H1 (cell line): ENCODE results near the gene MED29. TPM values are rescaled to one million over a fixed set of nuclear protein-coding genes. Genes with fewer than 3 reads are reported as not detected.

ENCODE experiments used
- CTCF ChIA-PET: fragments of 300-600 bp; sonication (Branson Sonifier 250); formaldehyde crosslinking; loops from one replicate; lab custom pipeline; 2021; ENCODE audit not compliant: partially characterized antibody; lab: Charles Lee
- POLR2A ChIA-PET: fragments of 300-600 bp; sonication (Branson Sonifier 250); formaldehyde crosslinking; loops from one replicate; lab custom pipeline; 2021; ENCODE audit warnings: inconsistent platforms; ENCODE audit not compliant: partially characterized antibody; lab: Charles Lee
- DNase-seq, 2 experiments: peaks; one replicate each; pipeline versions ENCODE4 v3.0.0 to v3.0.0-alpha.2; 2010 to 2022; ENCODE audit warnings: low spot score in 2 of 2, low read depth in 1 of 2, mixed read lengths in 1 of 2
- FAIRE-seq: peaks from 2 replicates; lab custom pipeline; 2011; peaks lifted over from hg19 to GRCh38; lab: Jason Lieb, UNC
- H2AFZ ChIP-seq: 2 replicates; pipeline ENCODE4 v1.8.1; 2012; ENCODE audit warnings: low read length, inconsistent platforms
- H2AK5ac ChIP-seq: 2 replicates; pipeline ENCODE4 v1.6.1; 2013; ENCODE audit warnings: low read depth, low read length
- H2BK120ac ChIP-seq: replicated peaks from 2 replicates; pipeline ENCODE3; 2013; ENCODE audit warnings: low read depth, low read length, inconsistent platforms
- H2BK12ac ChIP-seq: 2 replicates; pipeline ENCODE4 v1.6.1; 2013; ENCODE audit warnings: low read depth, low read length
- H2BK15ac ChIP-seq: 2 replicates; pipeline ENCODE4 v1.6.1; 2013; ENCODE audit warnings: low read length
- H2BK20ac ChIP-seq: 2 replicates; pipeline ENCODE4 v1.6.1; 2013; ENCODE audit warnings: low read length
- H2BK5ac ChIP-seq: 2 replicates; pipeline ENCODE4 v1.6.1; 2013; ENCODE audit warnings: low read depth, low read length
- H3K14ac ChIP-seq: 2 replicates; pipeline ENCODE4 v1.6.1; 2013; ENCODE audit warnings: inconsistent platforms; ENCODE audit not compliant: insufficient read length
- H3K18ac ChIP-seq: 2 replicates; pipeline ENCODE4 v1.6.1; 2013; ENCODE audit warnings: low read length; ENCODE audit errors: extremely low read depth
- H3K23ac ChIP-seq: 2 replicates; pipeline ENCODE4 v1.6.1; 2013; ENCODE audit warnings: inconsistent platforms; ENCODE audit not compliant: insufficient read length
- H3K23me2 ChIP-seq: 2 replicates; pipeline ENCODE4 v1.6.1; 2013; ENCODE audit warnings: low read depth, low read length
- H3K27ac ChIP-seq: 2 replicates; pipeline ENCODE4 v1.6.1; 2011; ENCODE audit warnings: low read depth, low read length, inconsistent platforms
- H3K27me3 ChIP-seq, 4 experiments: replicated peaks in 1 of 4; 1 replicate in 1 of 4; 2 replicates in 3 of 4; pipeline versions ENCODE4 v1.6.1 to v1.8.1; 2011 to 2013; ENCODE audit warnings: low read length in 3 of 4, mild to moderate bottlenecking in 3 of 4, inconsistent platforms in 2 of 4, mixed read lengths in 2 of 4, moderate library complexity in 1 of 4; ENCODE audit not compliant: control insufficient read depth in 3 of 4, insufficient read depth in 3 of 4; ENCODE audit errors: extremely low read depth in 1 of 4
- H3K36me3 ChIP-seq, 4 experiments: 2 replicates each; pipeline versions ENCODE4 v1.6.1 to v1.8.1; 2011 to 2013; ENCODE audit warnings: mild to moderate bottlenecking in 4 of 4, low read length in 3 of 4, moderate library complexity in 2 of 4, control low read depth in 1 of 4, inconsistent platforms in 1 of 4; ENCODE audit not compliant: insufficient read depth in 4 of 4, control insufficient read depth in 2 of 4
- H3K4ac ChIP-seq: replicated peaks from 2 replicates; pipeline ENCODE3; 2013; ENCODE audit warnings: low read length, low read depth, mixed read lengths, inconsistent platforms; ENCODE audit not compliant: insufficient read length
- H3K4me1 ChIP-seq, 4 experiments: replicated peaks in 1 of 4; 1 replicate in 1 of 4; 2 replicates in 3 of 4; pipeline versions ENCODE4 v1.6.1 to v1.8.1; 2011 to 2013; ENCODE audit warnings: low read length in 3 of 4, inconsistent platforms in 2 of 4, mixed read lengths in 1 of 4; ENCODE audit not compliant: insufficient read depth in 4 of 4, control insufficient read depth in 3 of 4
- H3K4me2 ChIP-seq, 2 experiments: 2 replicates each; pipeline versions ENCODE4 v1.6.1 to v1.8.1; 2011 to 2013; ENCODE audit warnings: low read depth in 2 of 2, low read length in 2 of 2, control low read depth in 1 of 2, inconsistent platforms in 1 of 2, mild to moderate bottlenecking in 1 of 2; ENCODE audit not compliant: insufficient read depth in 1 of 2
- H3K4me3 ChIP-seq, 4 experiments: fragments of 200-600, 300-600 bp in 1 of 4; sonication (generic), shearing (Covaris generic), sonication (Bioruptor Twin) in 1 of 4; 2 replicates each; pipeline versions ENCODE4 v1.5.1 to v1.8.1; 2011 to 2016; ENCODE audit warnings: low read length in 4 of 4, low read depth in 3 of 4, control low read depth in 2 of 4, inconsistent platforms in 2 of 4, mild to moderate bottlenecking in 2 of 4, mixed read lengths in 1 of 4, moderate library complexity in 1 of 4; ENCODE audit not compliant: insufficient read depth in 2 of 4; ENCODE audit errors: extremely low read depth in 1 of 4
- H3K56ac ChIP-seq: replicated peaks from 2 replicates; pipeline ENCODE3; 2013; ENCODE audit warnings: low read depth, mild to moderate bottlenecking, mixed read lengths, low read length, inconsistent platforms; ENCODE audit not compliant: insufficient read length
- H3K79me1 ChIP-seq: 2 replicates; pipeline ENCODE4 v1.6.1; 2013; ENCODE audit warnings: low read depth, low read length, control low read depth
- H3K79me2 ChIP-seq, 2 experiments: 2 replicates each; pipeline versions ENCODE4 v1.6.1 to v1.8.1; 2012 to 2013; ENCODE audit warnings: low read length in 2 of 2, mild to moderate bottlenecking in 2 of 2, inconsistent platforms in 1 of 2; ENCODE audit not compliant: insufficient read depth in 2 of 2, control insufficient read depth in 1 of 2
- H3K9ac ChIP-seq, 4 experiments: replicated peaks in 1 of 4; 1 replicate in 1 of 4; 2 replicates in 3 of 4; pipeline versions ENCODE4 v1.6.1 to v1.8.1; 2011 to 2013; ENCODE audit warnings: low read depth in 3 of 4, low read length in 3 of 4, control low read depth in 2 of 4, mild to moderate bottlenecking in 2 of 4, moderate library complexity in 2 of 4, inconsistent platforms in 1 of 4; ENCODE audit errors: extremely low read depth in 1 of 4
- H3K9me3 ChIP-seq, 2 experiments: 2 replicates each; pipeline versions ENCODE4 v1.6.1 to v1.8.1; 2012 to 2013; ENCODE audit warnings: mild to moderate bottlenecking in 2 of 2, moderate library complexity in 2 of 2, control low read depth in 1 of 2, inconsistent platforms in 1 of 2, low read depth in 1 of 2, low read length in 1 of 2, mixed read lengths in 1 of 2; ENCODE audit not compliant: insufficient read depth in 2 of 2
- H4K20me1 ChIP-seq, 2 experiments: replicated peaks in 1 of 2; 2 replicates each; pipeline versions ENCODE3 to v1.8.1; 2011 to 2013; ENCODE audit warnings: inconsistent platforms in 2 of 2, low read length in 2 of 2, mild to moderate bottlenecking in 1 of 2; ENCODE audit not compliant: insufficient read depth in 2 of 2, control insufficient read depth in 1 of 2
- H4K5ac ChIP-seq: 2 replicates; pipeline ENCODE4 v1.6.1; 2013; ENCODE audit warnings: low read length, low read depth, mixed read lengths, inconsistent platforms; ENCODE audit not compliant: insufficient read length
- H4K8ac ChIP-seq: 2 replicates; pipeline ENCODE4 v1.8.0; 2013; ENCODE audit warnings: mild to moderate bottlenecking, moderate library complexity, low read length, inconsistent platforms; ENCODE audit not compliant: insufficient read depth; ENCODE audit errors: extremely low read depth
- H4K91ac ChIP-seq: replicated peaks from 2 replicates; pipeline ENCODE3; 2013; ENCODE audit warnings: low read length, mixed read lengths, inconsistent platforms; ENCODE audit not compliant: insufficient read length
- NRF1 ChIP-seq: IDR thresholded peaks from 2 replicates; pipeline ENCODE4 v1.6.1; 2011; ENCODE audit warnings: mild to moderate bottlenecking, low read depth, low read length, improper control_type of control experiment
- WGBS, 2 experiments: shearing (Covaris generic) in 1 of 2; methylation state at CpG; one replicate each; pipeline versions ENCODE4 v1.1.6 to v1.1.7; 2013 to 2015; ENCODE audit warnings: low lambda C conversion rate in 2 of 2, mixed read lengths in 2 of 2, inconsistent platforms in 1 of 2, low coverage in 1 of 2, missing lambda C conversion rate in 1 of 2; ENCODE audit not compliant: insufficient replicate concordance in 2 of 2, insufficient coverage in 1 of 2, insufficient read length in 1 of 2; ENCODE audit errors: extremely low coverage in 1 of 2, missing lambda C conversion rate in 1 of 2; 5-methylcytosine and 5-hydroxymethylcytosine counted together
- polyA plus RNA-seq, 7 experiments: library from polyadenylated mRNA; depleted of rRNA in 3 of 7; stranded (reverse) in 5 of 7; unstranded in 2 of 7; fragments of >200 nt in 5 of 7; fragments of 200-250 nt in 2 of 7; gene quantifications; 1 replicate in 5 of 7; 2 replicates in 1 of 7; 4 replicates in 1 of 7; pipeline versions ENCODE4 v1.2.1 to v1.2.3, GENCODE V29; 2011 to 2013; ENCODE audit warnings: missing spikeins in 2 of 7, mixed read lengths in 2 of 7
- total RNA-seq: library from RNA; stranded (reverse); fragmentation: NEBNext Ultra II Directional; extraction: Animal tissue kit (Norgen Biotek cat#: 25700); gene quantifications from 2 replicates; pipeline ENCODE4 v1.2.1, GENCODE V29; 2021

Gene MED29
- total and polyA plus RNA-seq, 2 of the 8 experiments (the other 6 are each of a cell fraction or from before 2014, with no cell fraction given), result 31.1 to 52.5 TPM

GRCh38 chr19:39363901-39364457 is 27.2 kb upstream of the MED29 start:
- TF ChIP-seq NRF1, result no peak
- no peak for FAIRE-seq
- Histone ChIP-seq H3K18ac (no peak overlapping the region), H3K9me3 (no peaks in the 10 kb centered on the region), H2BK15ac (no peak overlapping the region), H2BK20ac (no peak overlapping the region), H2AK5ac (no peak overlapping the region), H3K56ac (no peak overlapping the region), H3K4ac (no peak overlapping the region), H2AFZ (no peak overlapping the region), H3K23me2 (no peaks in the 10 kb centered on the region), H3K9ac (no peak overlapping the region), H4K8ac (no peak overlapping the region), H2BK5ac (no peak overlapping the region), H3K27ac (no peak overlapping the region), H3K14ac (no peak overlapping the region), H3K36me3 (peaks cover 2 to 27% (median 21%) of the 10 kb centered on the region in 4 experiments), H2BK120ac (no peak overlapping the region), H4K20me1 (peaks cover 9 to 11% of the 10 kb centered on the region in 2 experiments), H2BK12ac (no peak overlapping the region), H3K4me3 (no peak overlapping the region), H3K4me1 (no peaks in the 10 kb centered on the region), H4K5ac (no peak overlapping the region), H4K91ac (no peak overlapping the region), H3K79me2 (no peaks in the 10 kb centered on the region), H3K79me1 (no peaks in the 10 kb centered on the region; the same call in 1 of the 2 replicates), H3K23ac (no peak overlapping the region), H3K4me2 (no peak overlapping the region), H3K27me3 (no peaks in the 10 kb centered on the region)
- ChIA-PET POLR2A (interaction anchor here (0.6 to 4.5 kb wide), 7 partner anchors 8 to 141 kb away, joined by 3 to 25 read pairs (median 5); partner anchors contain the start of genes MED29 and PAF1), CTCF (no interaction called here)
- no peak for DNase-seq
- WGBS, 2 experiments, result 97% methylated on average over 5 of the region's 5 CpGs; no CpG with 5 or more reads in 1 of the 2 experiments
